Measurements from ENCODE around the gene KCND1.

The KCND1 gene

DNA sequence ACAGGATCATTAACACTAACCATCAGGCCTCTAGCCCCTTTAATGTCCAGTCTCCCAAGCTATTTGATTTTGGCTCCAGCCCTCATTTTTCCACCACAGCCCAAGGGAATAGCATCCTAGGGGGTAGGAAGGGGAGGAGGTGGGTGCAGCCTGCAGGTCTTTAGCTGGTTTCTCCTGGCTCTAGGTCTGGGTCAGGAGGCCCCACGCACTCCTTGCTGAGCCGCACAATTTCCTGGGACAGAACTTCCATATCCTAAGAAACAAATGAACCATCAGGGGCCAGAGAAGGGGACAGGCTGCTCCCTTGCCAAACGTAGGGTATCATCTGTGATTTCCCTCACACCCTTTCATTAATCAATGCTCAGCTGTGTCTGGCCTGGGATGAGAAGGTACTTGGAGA lies 2.4 kb upstream of the KCND1 start:
- no peak for FAIRE-seq

GRCh38 chrX:48972220-48973164 lies 848 bp upstream of the KCND1 start:
- FAIRE-seq = no peak

DNA sequence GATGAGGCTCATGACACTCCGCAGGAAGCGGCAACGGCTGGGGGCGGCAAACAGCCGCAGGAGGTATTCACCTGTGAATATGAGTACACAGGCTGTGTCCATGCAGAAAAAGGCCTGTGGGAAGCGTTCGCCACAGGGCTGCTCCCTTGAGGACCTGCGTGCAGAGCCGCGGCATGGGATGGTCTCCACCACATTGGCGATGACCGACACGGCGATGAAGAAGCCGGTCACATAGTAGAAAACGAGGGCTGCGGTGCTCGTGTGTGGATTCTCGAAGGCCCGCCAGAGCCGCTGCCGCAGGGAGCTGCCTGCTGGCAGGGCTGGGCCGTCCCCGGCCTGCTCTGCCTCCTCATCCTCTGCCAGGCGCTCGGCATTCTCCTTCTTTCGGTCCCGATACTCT lies 2.2 kb downstream of the KCND1 start:
- FAIRE-seq = no peak

- no peak for FAIRE-seq
Measured at GRCh38 chrX:48968377-48968776, 3.3 kb downstream of the KCND1 start.

GRCh38 chrX:48966796-48967579 lies 4.7 kb downstream of the KCND1 start:
- FAIRE-seq = no peak

- FAIRE-seq = no peak
Measured at GRCh38 chrX:48965959-48966358, 5.7 kb downstream of the KCND1 start.

- FAIRE-seq = no peak
Measured at GRCh38 chrX:48961585-48962091, 10.0 kb downstream of the KCND1 start.

- no peak for FAIRE-seq
Measured at GRCh38 chrX:48960291-48960690, 11.4 kb downstream of the KCND1 start.

DNA sequence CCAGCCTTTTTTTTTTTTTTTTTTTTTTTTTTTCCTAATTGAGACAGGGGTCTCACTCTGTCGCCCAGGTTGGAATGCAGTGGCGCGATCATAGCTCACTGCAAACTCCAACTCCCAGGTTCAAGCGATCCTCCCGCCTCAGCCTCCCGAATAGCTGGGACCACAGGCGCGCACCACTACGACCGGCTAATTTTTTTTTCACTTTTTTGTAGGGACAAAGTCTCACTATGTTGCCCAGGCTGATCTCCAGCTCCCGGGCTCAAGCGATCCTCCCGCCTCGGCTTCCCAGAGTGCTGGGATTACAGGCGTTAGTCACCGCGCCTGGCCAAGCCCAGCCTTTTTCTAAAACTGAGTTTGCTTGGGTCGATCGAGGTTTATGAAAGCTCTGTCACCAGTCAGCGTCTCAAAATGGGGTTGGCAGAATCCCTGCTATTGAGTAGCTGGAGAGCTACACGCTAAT lies 13.0 kb downstream of the KCND1 start:
- no peak for FAIRE-seq

DNA sequence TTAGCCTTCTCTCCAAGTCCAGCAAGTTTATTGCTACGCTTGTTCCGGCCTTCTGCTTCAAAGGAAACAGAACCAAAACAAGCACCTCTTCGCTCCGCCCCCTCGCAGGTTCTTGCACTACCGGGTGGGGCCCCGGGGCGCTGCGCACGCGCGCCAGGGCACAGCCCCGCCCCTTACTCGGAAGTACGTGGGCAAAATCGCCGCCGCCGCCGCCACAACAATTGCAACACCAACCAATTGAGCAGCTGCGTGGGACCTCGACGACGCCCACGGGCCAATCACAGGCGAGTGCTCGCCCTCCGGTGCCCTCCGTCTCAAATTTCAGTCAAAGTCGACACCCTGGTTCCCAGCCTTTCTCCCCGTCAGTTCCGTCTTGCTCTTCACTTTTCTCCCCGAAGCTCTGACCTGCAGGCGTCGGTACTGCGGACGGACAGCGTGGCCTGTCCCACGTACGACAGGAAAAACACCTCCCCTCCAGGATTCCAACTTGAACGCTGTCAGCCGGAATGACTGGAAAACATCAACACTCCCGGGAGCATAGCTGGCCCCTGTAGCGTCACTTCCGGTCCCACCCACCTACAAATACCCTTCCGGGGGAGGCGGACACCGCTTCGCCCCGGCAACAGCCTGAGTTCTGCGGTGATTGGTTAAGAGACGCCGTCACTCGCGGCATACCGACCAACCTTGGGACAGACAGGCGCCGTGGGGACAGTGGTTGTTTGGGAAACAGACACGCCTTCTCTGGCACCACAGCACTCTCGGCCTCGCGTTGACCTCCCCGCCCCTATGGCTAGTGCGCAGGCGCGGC lies 13.6 kb downstream of the KCND1 start:
- peak; percentile 77 for FAIRE-seq

GRCh38 chrX:48957477-48957826 lies 14.2 kb downstream of the KCND1 start, which contains the start of gene OTUD5:
Gene OTUD5, minus strand, starts transcription at chrX:48957607. Its CDS starts 37 bp downstream, at chrX:48957570.
- no peak for FAIRE-seq

- no peak for FAIRE-seq
Measured at GRCh38 chrX:48956728-48957414, 14.8 kb downstream of the KCND1 start.

DNA sequence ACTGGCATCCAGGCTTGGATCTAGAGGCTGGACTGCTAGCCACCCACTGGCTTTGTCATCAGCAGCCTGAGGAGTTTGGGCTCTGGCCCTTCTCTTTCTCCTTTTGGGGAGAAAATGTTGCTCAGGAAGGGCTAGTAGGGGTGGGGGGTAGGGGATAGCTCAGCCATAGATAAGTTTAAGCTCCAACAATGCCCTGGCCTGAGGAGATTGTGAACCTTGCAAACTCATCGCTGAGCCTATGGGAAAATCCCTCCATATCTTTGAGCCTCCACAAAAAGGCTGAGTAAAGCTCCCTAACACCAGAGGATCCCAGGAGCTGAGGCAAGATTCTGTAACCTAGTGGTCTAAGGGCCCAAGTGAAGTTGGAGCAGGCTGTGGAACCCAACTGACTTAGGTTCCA lies 23.1 kb downstream of the KCND1 start:
- no peak for FAIRE-seq

GRCh38 chrX:48945517-48946348 lies 25.9 kb downstream of the KCND1 start:
- FAIRE-seq = peak; percentile 3

DNA sequence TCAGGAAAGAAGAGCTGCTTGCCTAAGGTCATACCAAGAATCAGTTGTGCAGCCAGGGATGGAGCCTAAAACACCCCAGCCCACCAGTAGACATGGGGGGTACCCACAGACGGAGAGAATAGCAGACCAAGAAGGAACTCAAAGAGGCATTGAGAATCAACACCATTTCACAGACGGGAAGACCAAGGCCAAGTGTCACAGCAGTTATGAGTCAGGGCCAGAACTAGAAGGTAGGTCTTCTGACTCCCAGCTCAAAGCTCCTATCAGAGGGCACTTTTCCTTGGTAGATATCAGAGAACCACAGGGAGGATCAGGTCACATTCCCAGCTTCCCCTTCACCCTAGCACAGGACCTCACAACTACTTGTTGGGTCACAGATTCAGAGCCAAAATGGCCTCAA lies 28.7 kb downstream of the KCND1 start:
- FAIRE-seq = no peak

DNA sequence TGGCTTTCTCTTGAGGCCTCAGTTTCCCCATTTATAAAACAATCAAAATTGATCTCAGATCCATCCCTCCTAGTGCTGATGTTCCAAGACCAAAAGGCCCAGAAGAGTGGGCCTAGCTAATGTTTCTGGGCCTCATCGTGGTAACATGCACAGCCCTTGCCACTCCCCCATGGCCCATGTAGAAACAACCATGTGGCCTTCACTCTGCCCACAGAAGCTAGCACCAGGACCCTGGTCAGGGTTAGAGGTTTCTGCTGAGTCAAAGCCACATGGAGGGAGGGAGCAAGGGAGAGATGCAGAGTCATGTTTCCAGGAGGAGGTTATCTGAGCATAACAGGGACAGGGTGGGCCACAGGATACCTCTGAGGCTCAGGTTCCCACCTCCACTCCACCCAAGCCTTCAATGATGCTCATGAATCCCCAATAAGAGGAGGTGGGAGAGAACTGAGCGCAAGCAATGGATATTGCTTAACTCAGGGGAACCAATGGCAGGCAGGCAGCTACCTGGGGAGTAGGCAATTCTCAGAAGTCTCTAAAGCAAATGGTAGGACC lies 31.2 kb downstream of the KCND1 start:
- FAIRE-seq = no peak

GRCh38 chrX:48939524-48940228 lies 32.0 kb downstream of the KCND1 start:
- no peak for FAIRE-seq

- FAIRE-seq = no peak
Measured at GRCh38 chrX:48938721-48939425, 32.8 kb downstream of the KCND1 start.

All from TTC549 (cell line).